AG09319 (cell line): Measurements from ENCODE around the gene CTRB2.
"Not testable (repeated sequence)": the region's sequence is repeated elsewhere in the genome, so short reads cannot be mapped to it uniquely, and the experiment has no call there.

ENCODE experiments used
- DNase-seq: peaks from one replicate; pipeline ENCODE4 v3.0.0-alpha.2; 2010; ENCODE audit warnings: low read depth; ENCODE audit errors: extremely low read depth
- TF ChIP-seq, protein P1 (sequence below): IDR thresholded peaks from 2 replicates; pipeline ENCODE4 v1.5.1; 2011; ENCODE audit warnings: low read depth, mild to moderate bottlenecking, inconsistent platforms, low read length, moderate library complexity

Gene CTRB2

DNA sequence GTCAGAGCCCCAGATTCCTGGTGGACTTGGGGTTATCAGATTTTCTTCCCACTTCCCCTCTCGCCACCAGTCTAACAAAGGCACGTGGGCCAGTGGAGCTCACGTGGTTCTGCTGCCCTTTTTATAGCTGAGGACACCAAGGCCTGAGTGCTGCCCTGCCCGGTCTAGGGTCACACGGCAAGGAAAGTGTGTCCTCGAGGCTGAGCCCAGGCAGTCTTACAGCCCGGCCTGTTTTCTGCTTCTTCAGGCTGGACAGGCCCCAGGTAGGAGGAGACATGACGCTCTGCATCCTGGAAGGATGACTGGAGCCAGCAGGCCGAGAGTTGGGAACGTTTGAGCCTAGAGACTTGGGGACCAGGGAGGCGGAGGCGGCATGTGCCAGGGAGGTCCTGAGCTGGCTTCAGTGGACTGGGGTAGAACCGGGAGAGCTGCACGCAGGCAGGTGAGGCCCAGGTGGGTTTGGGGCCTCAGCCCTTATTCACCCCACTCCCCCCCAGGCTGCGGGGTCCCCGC is 15.4 kb upstream of the CTRB2 start:
- DNase-seq: no peak
- TF ChIP-seq, protein P1, sequence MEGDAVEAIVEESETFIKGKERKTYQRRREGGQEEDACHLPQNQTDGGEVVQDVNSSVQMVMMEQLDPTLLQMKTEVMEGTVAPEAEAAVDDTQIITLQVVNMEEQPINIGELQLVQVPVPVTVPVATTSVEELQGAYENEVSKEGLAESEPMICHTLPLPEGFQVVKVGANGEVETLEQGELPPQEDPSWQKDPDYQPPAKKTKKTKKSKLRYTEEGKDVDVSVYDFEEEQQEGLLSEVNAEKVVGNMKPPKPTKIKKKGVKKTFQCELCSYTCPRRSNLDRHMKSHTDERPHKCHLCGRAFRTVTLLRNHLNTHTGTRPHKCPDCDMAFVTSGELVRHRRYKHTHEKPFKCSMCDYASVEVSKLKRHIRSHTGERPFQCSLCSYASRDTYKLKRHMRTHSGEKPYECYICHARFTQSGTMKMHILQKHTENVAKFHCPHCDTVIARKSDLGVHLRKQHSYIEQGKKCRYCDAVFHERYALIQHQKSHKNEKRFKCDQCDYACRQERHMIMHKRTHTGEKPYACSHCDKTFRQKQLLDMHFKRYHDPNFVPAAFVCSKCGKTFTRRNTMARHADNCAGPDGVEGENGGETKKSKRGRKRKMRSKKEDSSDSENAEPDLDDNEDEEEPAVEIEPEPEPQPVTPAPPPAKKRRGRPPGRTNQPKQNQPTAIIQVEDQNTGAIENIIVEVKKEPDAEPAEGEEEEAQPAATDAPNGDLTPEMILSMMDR: no peak

DNA sequence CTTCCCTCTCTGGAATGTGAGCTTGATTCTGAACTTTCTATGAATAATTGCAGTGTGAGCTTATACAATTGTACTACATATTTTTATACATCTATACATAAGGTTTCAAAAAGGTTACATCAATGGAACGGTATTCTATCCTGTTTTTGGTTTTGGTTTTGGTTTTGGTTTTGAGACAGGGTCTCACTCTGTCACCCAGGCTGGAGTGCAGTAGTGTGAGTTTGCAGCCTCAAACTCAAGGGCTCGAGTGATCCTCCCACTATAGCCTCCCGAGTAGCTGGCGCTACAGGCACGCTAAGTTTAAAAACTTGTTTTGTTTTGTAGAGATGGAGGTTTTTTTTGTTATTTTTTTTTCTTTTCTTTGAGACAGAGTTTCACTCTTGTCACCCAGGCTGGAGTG is 12.9 kb upstream of the CTRB2 start:
- TF ChIP-seq, protein P1: no peak
- no peak for DNase-seq

DNA sequence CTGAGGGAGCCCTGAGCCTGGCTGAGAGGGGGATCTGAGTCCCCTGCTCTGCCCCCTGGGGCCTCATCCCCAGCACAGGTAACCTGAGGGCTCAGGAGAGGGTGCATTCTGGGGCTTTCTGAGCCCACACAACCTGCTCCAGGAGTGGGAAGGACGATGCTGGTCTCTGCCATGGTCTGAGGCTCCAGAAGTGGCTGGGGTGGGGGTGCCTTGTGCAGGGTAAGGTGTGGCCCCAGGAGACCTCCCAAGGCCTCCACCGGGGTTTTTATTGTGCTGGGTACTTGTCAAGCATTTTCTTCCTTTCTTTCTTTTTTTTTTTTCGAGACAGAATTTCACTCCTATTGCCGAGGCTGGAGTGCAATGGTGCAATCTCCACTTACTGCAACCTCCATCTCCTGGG is 12.1 kb upstream of the CTRB2 start:
- TF ChIP-seq, protein P1: no peak
- no peak for DNase-seq

DNA sequence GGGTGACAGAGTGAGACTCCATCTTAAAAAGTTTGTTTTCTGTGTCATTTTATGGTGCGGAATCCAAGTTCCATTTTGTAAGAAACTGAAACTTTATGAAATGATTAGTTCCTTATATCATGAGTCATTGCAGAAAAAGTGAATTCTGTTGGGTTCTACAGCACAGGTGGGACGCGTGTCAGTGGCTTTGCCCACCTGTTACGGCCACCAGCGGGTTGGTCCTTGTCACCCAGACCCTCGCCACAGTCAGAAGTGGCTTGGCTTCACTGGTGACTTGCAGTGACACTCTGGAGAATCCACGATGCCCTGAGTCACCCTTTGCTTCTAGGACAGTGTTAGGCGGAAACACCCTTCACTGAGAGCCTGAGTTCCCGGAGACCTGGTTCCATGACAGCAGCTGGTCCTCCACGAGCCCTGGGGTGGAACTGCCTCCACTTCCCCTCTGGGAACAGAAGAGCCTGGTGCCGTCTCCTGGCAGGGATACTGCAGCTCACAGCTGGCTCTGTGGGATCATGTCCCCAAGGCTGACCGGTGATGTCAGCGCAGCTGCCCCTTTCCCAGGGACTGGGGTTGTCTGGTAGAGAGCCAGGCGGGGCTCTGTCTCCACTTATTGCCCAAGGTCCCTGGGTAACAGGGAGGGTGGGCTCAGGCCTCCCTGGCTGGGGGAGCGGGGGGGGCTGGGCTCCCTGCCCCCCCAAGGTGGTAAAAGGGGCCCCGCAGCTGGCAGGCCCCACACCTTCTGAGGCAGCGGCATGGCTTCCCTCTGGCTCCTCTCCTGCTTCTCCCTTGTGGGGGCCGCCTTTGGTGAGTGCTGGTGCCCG is 11.5 kb upstream of the CTRB2 start, which contains the start of gene CTRB1:
TSS of gene CTRB1 (plus strand) at position 733 of the 821 bp plus-strand sequence. CDS start at position 753, 20 bp downstream.
- TF ChIP-seq, protein P1: no peak
- no peak for DNase-seq

DNA sequence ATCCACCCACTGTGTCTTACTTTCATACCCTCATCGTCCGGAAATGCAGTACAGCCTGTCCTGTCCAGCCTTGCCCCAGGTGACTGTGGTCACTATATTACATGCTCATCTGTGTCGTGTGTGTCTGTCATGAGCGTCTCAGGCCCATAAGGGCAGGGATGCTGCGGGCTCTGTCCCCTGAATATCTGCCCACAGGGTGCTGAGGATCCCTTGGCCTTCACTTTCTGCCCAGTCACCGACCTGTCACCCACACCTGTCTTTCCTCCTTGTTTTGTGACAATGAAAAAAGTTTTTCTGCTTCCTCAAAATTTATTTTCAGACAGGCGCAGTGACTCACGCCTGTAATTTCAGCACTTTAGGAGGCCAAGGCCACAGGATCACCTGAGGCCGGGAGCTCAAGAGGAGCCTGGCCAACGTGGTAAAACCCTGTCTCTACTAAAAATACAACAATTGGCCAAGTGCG is 10.5 kb upstream of the CTRB2 start:
- TF ChIP-seq, protein P1: no peak
- no peak for DNase-seq

DNA sequence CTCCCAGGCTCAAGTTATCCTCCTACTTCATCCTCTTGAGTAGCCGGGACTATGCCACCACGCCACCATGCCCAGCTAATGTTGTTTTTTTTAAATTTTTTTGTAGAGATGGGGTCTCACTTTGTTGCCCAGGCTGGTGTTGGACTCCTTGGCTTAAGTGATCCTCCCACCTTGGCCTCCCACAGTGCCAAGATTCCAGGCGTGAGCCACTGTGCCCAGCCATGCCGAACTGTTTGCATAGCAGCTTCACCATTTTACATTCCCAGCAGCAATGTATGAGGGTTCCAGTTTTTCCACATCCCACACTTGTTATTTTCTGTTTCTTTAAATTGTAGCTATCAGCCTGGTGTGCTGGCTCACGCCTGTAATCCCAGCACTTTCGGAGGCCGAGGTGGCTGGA is 9.6 kb upstream of the CTRB2 start:
- TF ChIP-seq, protein P1: no peak
- DNase-seq: no peak

DNA sequence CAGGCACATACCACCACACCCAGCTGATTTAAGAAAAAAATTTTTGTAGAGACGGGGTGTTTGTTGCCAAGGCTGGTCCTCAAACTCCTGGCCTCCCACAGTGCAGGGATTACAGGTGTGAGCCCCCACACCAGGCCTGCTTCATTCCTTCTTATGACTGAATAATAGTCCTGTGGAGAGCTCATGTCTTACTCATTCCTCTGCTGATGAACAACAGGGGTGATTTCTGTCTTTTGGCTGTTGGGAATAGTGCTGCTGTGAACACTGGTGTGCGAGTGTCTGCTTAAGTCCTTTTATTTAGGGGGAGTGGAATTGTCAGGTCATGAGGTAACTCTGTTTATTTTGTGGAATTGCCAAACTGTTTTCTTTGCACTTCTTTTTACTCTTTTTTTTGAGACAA is 9.2 kb upstream of the CTRB2 start:
- DNase-seq: no peak
- TF ChIP-seq, protein P1: no peak

DNA sequence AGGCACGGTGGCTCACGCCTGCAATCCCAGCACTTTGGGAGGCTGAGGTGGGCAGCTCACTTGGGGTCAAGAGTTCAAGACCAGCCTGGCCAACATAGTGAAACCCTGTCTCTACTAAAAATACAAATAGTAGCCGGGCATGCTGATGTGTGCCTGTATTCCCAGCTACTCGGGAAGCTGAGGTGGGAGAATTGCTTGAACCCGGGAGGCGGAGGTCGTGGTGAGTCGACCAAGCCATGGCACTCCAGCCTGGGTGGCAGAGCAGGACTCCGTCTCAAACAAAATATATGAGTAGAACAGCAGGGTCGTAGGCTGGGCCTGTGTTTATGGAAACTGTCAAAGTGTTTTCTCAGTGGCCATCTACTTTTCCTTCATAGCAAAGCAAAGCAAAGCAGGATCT is 4.3 kb upstream of the CTRB2 start:
- DNase-seq: not testable (repeated sequence)
